HPDE6-E6E7 (cell line): ENCODE results near the gene TLX1.

Experiments used
- DNase-seq: peaks from one replicate; pipeline ENCODE4 v3.0.0; 2011; ENCODE audit warnings: missing footprints; ENCODE audit errors: extremely low spot score

TLX1 gene

GRCh38 chr10:101130984-101131961 is at the start of gene TLX1:
TSS of gene TLX1 (plus strand) at chr10:101131300. CDS start at chr10:101131542, 242 bp downstream.
- no peak for DNase-seq

- peak; percentile 54 for DNase-seq
These were observed 45.3 kb upstream of the TLX1 start for GRCh38 chr10:101085846-101086245.

GRCh38 chr10:101087376-101087775 is 43.7 kb upstream of the TLX1 start:
- DNase-seq, result no peak

- no peak for DNase-seq
These were observed 43.1 kb upstream of the TLX1 start for GRCh38 chr10:101087965-101088364.

- DNase-seq, result no peak
These were observed 41.4 kb upstream of the TLX1 start for GRCh38 chr10:101089520-101090299.

- DNase-seq, result no peak
These were observed 40.5 kb upstream of the TLX1 start for GRCh38 chr10:101090597-101090996.

GRCh38 chr10:101091546-101092290 is 39.4 kb upstream of the TLX1 start:
- no peak for DNase-seq

- no peak for DNase-seq
These were observed 38.2 kb upstream of the TLX1 start for GRCh38 chr10:101092881-101093354.

- no peak for DNase-seq
These were observed 36.8 kb upstream of the TLX1 start for GRCh38 chr10:101094121-101094879.

- no peak for DNase-seq
These were observed 36.1 kb upstream of the TLX1 start for GRCh38 chr10:101095004-101095403.

GRCh38 chr10:101095550-101096213 is 35.4 kb upstream of the TLX1 start:
- peak; percentile 85 for DNase-seq

GRCh38 chr10:101096378-101096777 is 34.7 kb upstream of the TLX1 start:
- DNase-seq, result no peak

GRCh38 chr10:101097881-101098280 is 33.2 kb upstream of the TLX1 start:
- no peak for DNase-seq

GRCh38 chr10:101099901-101100300 is 31.2 kb upstream of the TLX1 start:
- DNase-seq, result peak; percentile 37

- no peak for DNase-seq
These were observed 29.7 kb upstream of the TLX1 start for GRCh38 chr10:101101372-101101881.

- no peak for DNase-seq
These were observed 27.7 kb upstream of the TLX1 start for GRCh38 chr10:101103430-101103829.

GRCh38 chr10:101106351-101106750 is 24.7 kb upstream of the TLX1 start:
- no peak for DNase-seq

- no peak for DNase-seq
These were observed 23.3 kb upstream of the TLX1 start for GRCh38 chr10:101107771-101108170.

- DNase-seq, result no peak
These were observed 20.1 kb upstream of the TLX1 start for GRCh38 chr10:101110856-101111523.

- DNase-seq, result no peak
These were observed 19.6 kb upstream of the TLX1 start for GRCh38 chr10:101111547-101111946.
